Karpas-422 (cell line): ENCODE data around the gene CSTB. TPM values are rescaled to one million over a fixed set of nuclear protein-coding genes. Genes with fewer than 3 reads are reported as not detected.
A peak's percentile ranks its signal among the peaks of the same experiment; 100 is the strongest.

Source experiments
- DNase-seq: peaks from one replicate; pipeline ENCODE4 v3.0.0-alpha.2; 2015
- H2AFZ ChIP-seq: fragments of 200-600 bp; sonication (generic); 2 replicates; pipeline ENCODE4 v1.6.1; 2014; ENCODE audit warnings: antibody characterized with exemption, low read length, mixed read lengths
- H3K27ac ChIP-seq: fragments of 200-600 bp; sonication (generic); 2 replicates; pipeline ENCODE4 v1.5.1; 2014; ENCODE audit warnings: mild to moderate bottlenecking, low read length, moderate library complexity
- H3K27me3 ChIP-seq: fragments of 200-600 bp; sonication (generic); 2 replicates; pipeline ENCODE4 v1.6.1; 2014; ENCODE audit warnings: low read length, mixed read lengths
- H3K36me3 ChIP-seq: fragments of 200-600 bp; sonication (generic); 2 replicates; pipeline ENCODE4 v1.6.1; 2014; ENCODE audit warnings: low read length, mixed read lengths; ENCODE audit not compliant: insufficient read depth
- H3K4me1 ChIP-seq: fragments of 200-600 bp; sonication (generic); 2 replicates; pipeline ENCODE4 v1.6.1; 2014; ENCODE audit warnings: mild to moderate bottlenecking, low read length, mixed read lengths
- H3K4me2 ChIP-seq: fragments of 200-600 bp; sonication (generic); 2 replicates; pipeline ENCODE4 v1.6.1; 2014; ENCODE audit warnings: low read length, low read depth, mild to moderate bottlenecking; ENCODE audit not compliant: poor library complexity, severe bottlenecking
- H3K4me3 ChIP-seq: fragments of 200-600 bp; sonication (generic); 2 replicates; pipeline ENCODE4 v1.5.1; 2014; ENCODE audit warnings: mild to moderate bottlenecking, antibody characterized with exemption, low read length, mixed read lengths
- H3K79me2 ChIP-seq: fragments of 200-600 bp; sonication (generic); 2 replicates; pipeline ENCODE4 v1.6.1; 2014; ENCODE audit warnings: mild to moderate bottlenecking, low read length, mixed read lengths
- H3K9ac ChIP-seq: fragments of 200-600 bp; sonication (generic); 2 replicates; pipeline ENCODE4 v1.6.0; 2014; ENCODE audit warnings: low read length
- H3K9me2 ChIP-seq: fragments of 200-600 bp; sonication (generic), shearing (Covaris generic); replicated peaks from 2 replicates; pipeline ENCODE4 v1.6.0; 2014; ENCODE audit warnings: mild to moderate bottlenecking, low read length, moderate library complexity; ENCODE audit not compliant: insufficient read depth
- H3K9me3 ChIP-seq: fragments of 300-700, 200-600 bp; sonication (generic); 2 replicates; pipeline ENCODE4 v1.6.1; 2014; ENCODE audit warnings: low read length, mixed read lengths
- H4K20me1 ChIP-seq: fragments of 200-600 bp; sonication (generic); 2 replicates; pipeline ENCODE4 v1.6.1; 2014; ENCODE audit warnings: mild to moderate bottlenecking, antibody characterized with exemption, low read length, low read depth; ENCODE audit not compliant: insufficient read depth
- total RNA-seq: library from RNA; depleted of rRNA; stranded (reverse); fragments of >200 nt; shearing (Covaris generic); gene quantifications from 2 replicates; pipeline ENCODE4 v1.2.3, GENCODE V29; 2014; ENCODE audit warnings: low replicate concordance

CSTB gene
- total RNA-seq, 1 experiment from 2014 or later: 28.0 TPM

- peak; percentile 61 for DNase-seq
- H3K27me3 ChIP-seq: no peaks in the 10 kb centered on the region
- H3K9ac ChIP-seq: peak overlapping the region; percentile 71
- H3K4me1 ChIP-seq: peaks cover 76% of the 10 kb centered on the region
- no peaks in the 10 kb centered on the region for H3K9me3 ChIP-seq
- H3K27ac ChIP-seq: peak overlapping the region; percentile 80
- H3K79me2 ChIP-seq: no peaks in the 10 kb centered on the region
- peak overlapping the region; percentile 75 for H3K4me2 ChIP-seq
- H2AFZ ChIP-seq: no peak overlapping the region
- H3K4me3 ChIP-seq: peak overlapping the region; percentile 62
- peaks cover 8% of the 10 kb centered on the region; the same call in 1 of the 2 replicates for H3K36me3 ChIP-seq
- no peaks in the 10 kb centered on the region for H3K9me2 ChIP-seq
- H4K20me1 ChIP-seq: peaks cover 7% of the 10 kb centered on the region; the same call in 1 of the 2 replicates
Measured at GRCh38 chr21:43808367-43808766, 32.3 kb upstream of the CSTB start.

- Histone ChIP-seq H3K79me2 (no peaks in the 10 kb centered on the region), H4K20me1 (peaks cover 3% of the 10 kb centered on the region; the same call in 1 of the 2 replicates), H2AFZ (no peak overlapping the region), H3K27me3 (no peaks in the 10 kb centered on the region), H3K27ac (peak overlapping the region; percentile 97), H3K4me1 (peaks cover 71% of the 10 kb centered on the region), H3K4me2 (peak overlapping the region; percentile 66), H3K9me2 (no peaks in the 10 kb centered on the region), H3K4me3 (peak overlapping the region; percentile 33), H3K36me3 (peaks cover 13% of the 10 kb centered on the region; the same call in 1 of the 2 replicates), H3K9ac (peak overlapping the region; percentile 60), H3K9me3 (no peaks in the 10 kb centered on the region)
- DNase-seq: peak; percentile 41
Measured at GRCh38 chr21:43806017-43806710, 30.1 kb upstream of the CSTB start.

- DNase-seq: peak; percentile 96
- peak overlapping the region; percentile 60 for H3K9ac ChIP-seq
- H3K79me2 ChIP-seq: no peaks in the 10 kb centered on the region
Measured at GRCh38 chr21:43805275-43805800, 29.2 kb upstream of the CSTB start.

GRCh38 chr21:43803558-43804300 lies 27.6 kb upstream of the CSTB start:
- no peak overlapping the region for H3K9ac ChIP-seq
- H3K27ac ChIP-seq: no peak overlapping the region
- no peaks in the 10 kb centered on the region for H3K79me2 ChIP-seq
- no peak overlapping the region for H3K4me3 ChIP-seq
- no peak overlapping the region for H3K4me2 ChIP-seq
- no peaks in the 10 kb centered on the region for H3K9me3 ChIP-seq
- peak; percentile 40 for DNase-seq
- peaks cover 18% of the 10 kb centered on the region for H3K36me3 ChIP-seq
- H2AFZ ChIP-seq: no peak overlapping the region
- peaks cover 47% of the 10 kb centered on the region for H3K4me1 ChIP-seq
- H3K9me2 ChIP-seq: no peaks in the 10 kb centered on the region
- no peaks in the 10 kb centered on the region for H3K27me3 ChIP-seq
- no peaks in the 10 kb centered on the region for H4K20me1 ChIP-seq

More at GRCh38 chr21:43805275-43805800, 29.2 kb upstream of the CSTB start:
- peaks cover 63% of the 10 kb centered on the region for H3K4me1 ChIP-seq
- H3K9me3 ChIP-seq: no peaks in the 10 kb centered on the region
- peaks cover 13% of the 10 kb centered on the region for H3K36me3 ChIP-seq
- H3K9me2 ChIP-seq: no peaks in the 10 kb centered on the region
- H2AFZ ChIP-seq: no peak overlapping the region
- H3K4me2 ChIP-seq: peak overlapping the region; percentile 66
- H4K20me1 ChIP-seq: no peaks in the 10 kb centered on the region
- H3K4me3 ChIP-seq: peak overlapping the region; percentile 34
- no peaks in the 10 kb centered on the region for H3K27me3 ChIP-seq
- peak overlapping the region; percentile 97 for H3K27ac ChIP-seq

- Histone ChIP-seq H3K9me2 (no peaks in the 10 kb centered on the region), H3K9ac (no peak overlapping the region), H3K4me3 (no peak overlapping the region), H3K36me3 (peaks cover 20% of the 10 kb centered on the region), H3K4me2 (no peak overlapping the region), H3K9me3 (no peaks in the 10 kb centered on the region), H3K27ac (no peak overlapping the region), H2AFZ (no peak overlapping the region), H3K27me3 (no peaks in the 10 kb centered on the region), H4K20me1 (no peaks in the 10 kb centered on the region), H3K79me2 (no peaks in the 10 kb centered on the region), H3K4me1 (peaks cover 38% of the 10 kb centered on the region)
- peak; percentile 39 for DNase-seq
Measured at GRCh38 chr21:43802713-43803313, 26.7 kb upstream of the CSTB start.

GRCh38 chr21:43801006-43801783 lies 25.1 kb upstream of the CSTB start:
- H3K9me2 ChIP-seq: no peaks in the 10 kb centered on the region
- H3K79me2 ChIP-seq: no peaks in the 10 kb centered on the region
- no peaks in the 10 kb centered on the region for H4K20me1 ChIP-seq
- DNase-seq: no peak
- H3K27ac ChIP-seq: no peak overlapping the region
- no peaks in the 10 kb centered on the region for H3K27me3 ChIP-seq
- H3K4me1 ChIP-seq: peaks cover 22% of the 10 kb centered on the region
- no peak overlapping the region for H3K4me3 ChIP-seq
- H3K9me3 ChIP-seq: no peaks in the 10 kb centered on the region
- H3K4me2 ChIP-seq: no peak overlapping the region
- no peak overlapping the region for H3K9ac ChIP-seq
- no peak overlapping the region for H2AFZ ChIP-seq
- H3K36me3 ChIP-seq: peaks cover 24% of the 10 kb centered on the region

GRCh38 chr21:43800566-43800965 lies 24.5 kb upstream of the CSTB start:
- H3K9ac ChIP-seq: no peak overlapping the region
- no peak for DNase-seq
- H4K20me1 ChIP-seq: no peaks in the 10 kb centered on the region
- no peaks in the 10 kb centered on the region for H3K9me3 ChIP-seq
- no peak overlapping the region for H2AFZ ChIP-seq
- no peak overlapping the region for H3K4me3 ChIP-seq
- H3K4me2 ChIP-seq: no peak overlapping the region
- peaks cover 16% of the 10 kb centered on the region for H3K4me1 ChIP-seq
- no peaks in the 10 kb centered on the region for H3K27me3 ChIP-seq
- H3K27ac ChIP-seq: no peak overlapping the region
- no peaks in the 10 kb centered on the region for H3K9me2 ChIP-seq
- H3K36me3 ChIP-seq: peaks cover 22% of the 10 kb centered on the region
- no peaks in the 10 kb centered on the region for H3K79me2 ChIP-seq
